ENCODE measurements around the gene PNCK.
"Not testable (repeated sequence)": the region's sequence is repeated elsewhere in the genome, so short reads cannot be mapped to it uniquely, and the experiment has no call there.

Gene PNCK

DNA sequence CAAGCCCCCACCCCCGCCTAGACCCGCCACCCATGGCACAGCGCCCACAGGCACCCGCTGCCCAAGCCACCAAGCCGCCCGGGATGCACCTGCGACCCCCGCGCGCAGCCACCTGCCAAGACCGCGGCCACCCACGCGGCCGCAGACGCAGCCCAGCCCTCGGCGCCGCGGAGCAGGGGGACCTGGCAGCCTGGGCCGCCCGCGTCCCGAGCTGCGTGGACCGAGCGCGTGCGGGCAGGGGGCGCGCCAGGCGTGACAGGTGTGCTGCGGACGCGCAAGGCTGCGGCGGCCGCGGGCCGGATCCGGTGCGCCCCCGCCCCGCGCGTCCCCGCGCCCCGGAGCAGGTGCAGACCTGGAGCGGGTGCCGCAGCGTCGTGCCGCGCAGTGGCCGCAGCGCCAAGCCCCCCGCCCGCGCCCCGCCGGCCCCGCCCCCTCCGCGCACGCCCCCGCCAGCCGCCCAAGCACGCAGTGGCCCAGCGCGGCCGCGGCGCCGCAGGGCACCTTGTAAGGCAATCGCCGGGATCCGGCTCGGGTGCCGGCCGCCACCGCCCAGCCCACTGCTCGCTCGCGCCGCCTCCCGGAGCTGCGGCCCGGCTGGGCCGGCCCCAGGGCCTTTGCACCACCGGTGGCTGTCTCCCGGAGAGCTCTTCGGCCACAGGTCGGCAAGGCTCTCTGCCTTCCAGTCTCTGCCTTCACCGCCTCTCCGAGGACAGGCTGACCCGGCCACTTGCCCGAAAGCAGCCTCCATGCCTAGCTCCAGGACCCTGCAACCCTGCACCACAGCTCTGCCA is at the start of gene PNCK:
PNCK (minus strand) TSS at position 386 of the 791 bp plus-strand sequence. CDS start 737 bp downstream, outside the sequence.
- DNase-seq (ENCODE audit: low read depth in 2 of 2): no peak

GRCh38 chrX:153722704-153723350 is 49.2 kb upstream of the PNCK start:
- no peak for DNase-seq (ENCODE audit: low read depth in 2 of 2)

GRCh38 chrX:153719701-153720100 is 46.1 kb upstream of the PNCK start:
- no peak for DNase-seq (ENCODE audit: low read depth in 2 of 2)

GRCh38 chrX:153719238-153719637 is 45.6 kb upstream of the PNCK start:
- DNase-seq (ENCODE audit: low read depth in 2 of 2): no peak

DNA sequence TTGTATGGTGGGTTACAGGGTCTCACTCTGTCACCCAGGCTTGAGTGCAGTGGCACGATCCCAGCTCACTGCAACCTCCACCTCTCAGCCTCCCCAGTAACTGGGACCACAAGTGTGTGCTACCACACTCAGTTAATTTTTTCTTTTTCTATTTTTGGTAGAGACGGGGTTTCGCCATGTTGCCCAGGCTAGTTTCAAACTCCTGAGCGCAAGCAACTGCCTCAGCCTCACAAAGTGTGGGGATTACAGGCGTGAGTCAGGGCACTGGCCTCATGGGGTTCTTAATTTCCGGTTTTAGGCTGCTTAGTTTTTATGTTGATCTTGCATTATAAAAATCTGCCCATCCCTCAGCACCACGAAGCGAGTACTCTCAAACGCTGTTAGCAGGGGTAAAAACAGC is 43.8 kb upstream of the PNCK start:
- no peak for DNase-seq (ENCODE audit: low read depth in 2 of 2)

- no peak for DNase-seq (ENCODE audit: low read depth in 2 of 2)
These were observed 40.6 kb upstream of the PNCK start for GRCh38 chrX:153714256-153714655.

- no peak for DNase-seq (ENCODE audit: low read depth in 2 of 2)
These were observed 36.4 kb upstream of the PNCK start for GRCh38 chrX:153709726-153710674.

DNA sequence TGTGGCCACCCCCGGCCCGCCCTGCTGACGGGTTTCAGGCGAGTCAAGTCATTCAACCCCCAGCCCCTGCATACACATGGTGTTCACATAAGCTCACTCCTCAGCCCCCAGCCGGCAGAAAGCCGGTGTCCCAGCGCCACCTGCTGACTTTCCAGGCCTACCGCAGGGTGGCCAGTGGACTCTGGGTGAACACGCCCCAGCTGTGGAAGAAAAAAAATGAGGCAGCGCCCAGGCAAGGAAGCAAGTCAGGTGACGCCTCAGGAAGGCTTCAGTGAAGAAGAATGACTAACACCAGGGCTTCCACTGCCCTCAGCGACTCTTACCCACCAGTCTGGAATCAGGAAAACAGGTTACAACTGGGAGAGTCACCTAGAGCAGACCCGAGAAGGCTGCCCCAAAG is 34.8 kb upstream of the PNCK start:
- DNase-seq (ENCODE audit: low read depth in 2 of 2): no peak

- no peak for DNase-seq (ENCODE audit: low read depth in 2 of 2)
These were observed 33.8 kb upstream of the PNCK start for GRCh38 chrX:153707406-153707805.

DNA sequence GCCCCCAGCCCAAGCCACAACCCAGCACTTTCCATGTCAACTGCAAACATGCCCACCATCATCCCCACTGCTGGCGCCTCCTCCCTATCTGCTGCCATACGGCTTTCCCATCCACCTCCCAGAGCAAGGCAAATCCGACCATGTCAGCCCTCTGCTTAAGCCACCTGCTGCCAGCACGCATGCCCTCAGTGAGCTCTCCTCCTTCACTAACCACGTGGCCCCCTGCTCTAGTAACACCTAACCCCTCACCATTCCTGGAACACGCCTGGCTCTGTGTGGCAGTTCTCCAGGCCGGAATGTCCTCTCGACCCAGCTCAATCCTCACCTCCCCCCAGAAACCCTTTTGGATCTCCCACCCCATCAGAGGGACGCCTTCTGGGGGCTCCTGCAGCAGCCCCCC is 33.2 kb upstream of the PNCK start:
- no peak for DNase-seq (ENCODE audit: low read depth in 2 of 2)

DNA sequence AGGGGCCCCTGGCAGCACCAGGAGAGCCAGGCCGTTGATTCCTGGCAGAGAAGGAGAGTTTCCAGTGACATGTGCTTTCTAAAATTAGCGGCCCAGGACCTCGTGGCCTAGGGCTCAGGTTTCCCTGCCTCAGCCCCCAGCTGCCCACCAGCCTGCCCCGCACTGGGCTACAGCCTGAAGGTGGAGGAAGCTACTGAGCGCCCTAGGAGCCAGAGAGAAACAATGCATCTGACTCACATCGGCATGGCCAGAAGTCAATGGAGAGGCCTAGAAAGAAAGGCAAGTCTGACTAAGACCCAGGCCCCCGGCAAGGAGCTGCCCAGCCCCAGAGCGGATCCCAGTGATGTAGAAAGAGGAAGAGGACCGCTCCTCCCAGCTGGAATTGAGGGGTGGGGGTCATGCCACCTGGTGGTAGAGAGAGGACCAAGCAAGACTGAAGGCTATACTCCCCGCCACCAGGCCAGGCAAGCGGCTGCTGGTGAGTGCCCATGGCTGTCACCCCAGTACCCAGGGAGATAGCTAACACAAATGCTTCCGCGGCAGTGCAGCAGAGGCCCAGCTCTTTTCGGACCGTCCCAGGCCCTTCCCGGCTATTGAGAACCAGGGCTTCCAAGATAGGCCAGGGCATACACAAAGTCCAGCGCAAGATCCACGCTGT is 31.9 kb upstream of the PNCK start:
- not testable (repeated sequence) for DNase-seq (ENCODE audit: low read depth in 2 of 2)

GRCh38 chrX:153704631-153705402 is 31.2 kb upstream of the PNCK start:
- not testable (repeated sequence) for DNase-seq (ENCODE audit: low read depth in 2 of 2)

- DNase-seq (ENCODE audit: low read depth in 2 of 2): no peak
These were observed 30.5 kb upstream of the PNCK start for GRCh38 chrX:153704021-153704526.

GRCh38 chrX:153703036-153703370 is 29.4 kb upstream of the PNCK start:
- DNase-seq (ENCODE audit: low read depth in 2 of 2): no peak

- DNase-seq (ENCODE audit: low read depth in 2 of 2): no peak
These were observed 28.9 kb upstream of the PNCK start for GRCh38 chrX:153702336-153703035.

DNA sequence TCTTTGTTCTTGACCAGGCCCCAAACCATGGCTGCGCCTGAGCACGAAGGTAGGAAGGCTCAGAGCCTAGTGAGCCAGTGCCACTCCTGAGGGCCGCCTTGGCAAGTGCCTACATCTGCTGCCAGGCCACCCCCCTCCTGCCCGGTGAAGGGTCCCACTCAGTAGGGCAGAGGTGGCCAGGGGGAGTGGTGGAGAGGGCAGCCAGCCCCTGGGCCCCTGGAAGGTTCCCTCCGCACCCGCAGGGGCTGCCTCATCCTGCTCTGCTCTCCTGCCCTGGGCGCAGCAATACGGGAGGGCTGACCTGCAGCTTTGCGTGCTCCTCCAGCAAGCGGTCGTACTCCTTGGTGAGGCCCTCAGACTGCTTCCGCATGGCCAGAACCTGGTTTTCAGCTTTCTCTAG is 28.1 kb upstream of the PNCK start:
- DNase-seq (ENCODE audit: low read depth in 2 of 2): no peak

DNA sequence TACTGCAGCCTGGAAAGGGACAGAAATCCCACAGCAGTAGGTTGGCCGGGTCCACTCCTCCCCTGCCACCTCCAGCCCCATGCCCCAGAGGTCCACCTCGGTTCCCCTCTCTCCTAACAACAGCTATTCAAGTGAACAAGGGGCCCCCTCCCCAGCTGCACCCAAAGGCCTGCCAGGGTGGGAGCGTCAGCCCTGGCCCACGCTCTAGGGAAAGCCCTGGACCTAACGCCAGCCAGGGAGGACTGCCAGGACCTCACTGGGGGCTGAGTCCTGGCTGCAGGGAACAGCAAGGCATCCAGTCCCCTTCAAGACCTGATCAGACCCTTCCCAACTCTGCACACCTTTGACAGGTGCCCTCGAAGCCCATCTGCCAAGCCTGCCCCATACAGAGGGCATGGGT is 27.4 kb upstream of the PNCK start:
- DNase-seq (ENCODE audit: low read depth in 2 of 2): no peak

- DNase-seq (ENCODE audit: low read depth in 2 of 2): no peak
These were observed 26.8 kb upstream of the PNCK start for GRCh38 chrX:153700376-153700945.

- not testable (repeated sequence) for DNase-seq (ENCODE audit: low read depth in 2 of 2)
These were observed 26.3 kb upstream of the PNCK start for GRCh38 chrX:153699784-153700371.
